ENCODE results near the gene STARD10. TPM values are rescaled to one million over a fixed set of nuclear protein-coding genes. Genes with fewer than 3 reads are reported as not detected.
A peak's percentile ranks its signal among the peaks of the same experiment; 100 is the strongest.
"Not testable (repeated sequence)": the region's sequence is repeated elsewhere in the genome, so short reads cannot be mapped to it uniquely, and the experiment has no call there.

STARD10 gene
- total RNA-seq, 1 donor from 2014 or later: 41.8 TPM

DNA sequence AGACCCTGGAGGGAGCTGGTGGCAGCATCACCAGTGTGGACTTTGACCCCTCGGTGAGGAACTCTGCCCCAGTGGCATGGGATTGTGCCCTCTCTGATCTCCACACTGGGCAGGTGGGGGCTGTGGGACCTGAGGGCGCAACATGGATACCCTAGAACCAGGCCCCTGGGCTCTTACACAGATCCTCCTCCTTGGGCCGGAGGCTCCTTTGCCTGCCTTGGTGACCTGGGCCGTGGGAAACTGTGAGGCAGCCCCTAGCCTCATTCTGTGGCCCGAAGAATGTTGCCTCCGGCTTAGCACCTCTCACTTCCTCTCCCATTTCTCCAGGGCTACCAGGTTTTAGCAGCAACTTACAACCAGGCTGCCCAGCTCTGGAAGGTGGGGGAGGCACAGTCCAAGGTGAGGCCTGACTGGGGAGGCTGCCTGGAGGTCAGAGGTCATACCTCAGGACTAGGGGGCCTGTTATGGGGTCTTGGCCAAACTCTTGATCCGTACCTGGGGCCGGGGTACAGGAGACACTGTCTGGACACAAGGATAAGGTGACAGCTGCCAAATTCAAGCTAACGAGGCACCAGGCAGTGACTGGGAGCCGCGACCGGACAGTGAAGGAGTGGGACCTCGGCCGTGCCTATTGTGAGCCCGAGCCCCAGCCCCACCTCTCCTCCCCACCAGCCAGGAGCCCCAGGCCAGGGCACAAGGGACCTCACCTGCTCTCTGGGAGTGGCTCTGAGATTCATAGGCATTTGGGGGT lies 32.5 kb upstream of the STARD10 start:
- no peak for DNase-seq (ENCODE audit: low read depth)

DNA sequence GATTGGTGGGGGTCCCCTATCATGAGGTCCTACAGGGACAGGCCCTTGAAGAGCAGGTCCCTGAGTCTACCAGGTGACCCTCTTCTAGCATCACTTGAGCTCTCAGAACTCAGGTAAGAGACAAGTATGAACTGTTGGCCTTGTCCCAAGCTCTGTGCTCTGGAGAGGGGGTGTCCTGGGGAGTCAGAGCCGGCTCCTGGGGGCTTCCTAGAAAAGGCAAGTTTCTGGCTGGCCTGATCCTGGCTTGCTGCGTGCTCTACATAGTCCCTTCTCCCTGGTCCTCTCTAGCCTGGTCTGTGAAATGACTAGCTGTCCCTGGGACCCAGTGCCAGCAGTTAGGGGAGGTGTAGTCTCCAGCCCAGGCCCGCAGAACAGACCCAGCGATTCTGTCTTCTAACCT lies 31.8 kb upstream of the STARD10 start:
- DNase-seq (ENCODE audit: low read depth): no peak

- DNase-seq (ENCODE audit: low read depth): no peak
Observed at GRCh38 chr11:72824811-72825505, 31.1 kb upstream of the STARD10 start.

DNA sequence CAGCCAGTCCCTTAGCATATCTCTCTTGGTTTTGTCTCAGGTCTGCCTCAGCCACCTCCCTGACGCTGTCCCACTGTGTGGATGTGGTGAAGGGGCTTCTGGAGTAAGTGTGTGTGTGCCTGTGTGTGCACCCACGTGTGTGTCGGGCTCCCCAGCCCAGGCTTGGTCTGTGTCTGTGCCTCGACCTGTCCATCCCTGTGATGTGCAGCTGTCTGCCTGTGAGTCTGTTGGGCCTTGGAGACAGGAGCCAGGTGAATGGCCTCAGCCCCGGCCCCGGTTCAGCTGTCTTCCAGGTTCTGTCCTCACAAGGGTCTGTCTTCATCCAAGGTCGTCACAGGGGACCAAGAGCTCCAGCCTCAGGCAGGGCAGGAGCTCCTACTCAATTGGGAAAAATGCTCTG lies 30.2 kb upstream of the STARD10 start:
- no peak for DNase-seq (ENCODE audit: low read depth)

GRCh38 chr11:72823105-72823804 lies 29.4 kb upstream of the STARD10 start:
- DNase-seq (ENCODE audit: low read depth): no peak

- DNase-seq (ENCODE audit: low read depth): peak; percentile 53
Observed at GRCh38 chr11:72821920-72822799, 28.3 kb upstream of the STARD10 start.

DNA sequence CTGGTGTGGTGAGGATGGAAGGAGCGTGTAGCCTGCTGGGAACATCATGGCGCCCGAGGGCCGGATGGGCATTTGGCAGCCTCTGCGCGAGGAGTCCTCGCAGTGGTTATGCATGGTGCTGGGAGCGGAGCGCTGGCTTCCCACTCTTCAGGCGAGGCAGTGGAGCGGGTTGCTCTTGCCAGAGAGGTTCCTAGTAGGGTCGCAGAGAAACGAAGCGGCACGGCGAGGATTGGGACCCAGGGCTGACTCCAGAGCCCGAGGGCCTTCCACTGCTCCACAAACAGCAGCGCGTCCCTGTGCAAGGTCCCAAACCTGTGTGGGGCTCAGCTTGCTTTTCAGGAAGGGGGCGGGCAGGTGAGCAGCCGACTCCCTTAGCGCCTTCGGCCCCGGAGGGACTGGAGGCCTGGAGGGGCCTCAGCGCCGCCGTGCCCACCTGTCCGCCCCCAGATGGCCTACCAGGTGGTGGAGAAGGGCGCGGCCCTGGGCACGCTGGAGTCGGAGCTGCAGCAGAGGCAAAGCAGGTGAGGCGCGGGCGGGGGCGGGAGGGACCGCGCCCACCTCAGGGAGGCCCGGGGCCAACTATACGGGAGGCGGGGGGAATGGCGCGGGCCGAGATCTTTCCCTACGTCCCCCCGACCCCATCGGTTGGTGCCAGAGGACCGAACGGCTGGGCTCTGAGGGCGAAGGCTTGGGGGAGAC lies 27.5 kb upstream of the STARD10 start:
- DNase-seq (ENCODE audit: low read depth): no peak

GRCh38 chr11:72820439-72821139 lies 26.7 kb upstream of the STARD10 start:
- DNase-seq (ENCODE audit: low read depth): no peak

DNA sequence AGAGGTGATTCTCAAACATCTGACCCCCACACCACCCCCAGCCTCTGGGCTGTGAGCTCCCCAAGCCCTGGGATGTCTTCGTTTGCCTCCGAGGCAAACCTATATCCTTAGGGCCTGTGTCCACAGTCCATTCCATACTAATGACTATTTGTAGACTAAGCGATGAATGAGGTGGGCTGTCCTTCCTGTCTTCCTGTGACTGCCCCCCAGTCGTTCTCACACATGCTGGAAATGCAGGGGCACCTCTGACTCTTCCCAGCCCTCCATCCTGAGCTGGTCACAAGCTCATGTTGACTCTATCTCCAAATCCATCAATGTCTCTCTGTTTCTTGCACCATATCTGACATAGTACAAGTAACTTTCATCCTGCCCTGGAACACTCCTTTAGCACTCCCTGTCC lies 25.1 kb upstream of the STARD10 start:
- no peak for DNase-seq (ENCODE audit: low read depth)

- DNase-seq (ENCODE audit: low read depth): no peak
Observed at GRCh38 chr11:72817966-72818365, 24.1 kb upstream of the STARD10 start.

DNA sequence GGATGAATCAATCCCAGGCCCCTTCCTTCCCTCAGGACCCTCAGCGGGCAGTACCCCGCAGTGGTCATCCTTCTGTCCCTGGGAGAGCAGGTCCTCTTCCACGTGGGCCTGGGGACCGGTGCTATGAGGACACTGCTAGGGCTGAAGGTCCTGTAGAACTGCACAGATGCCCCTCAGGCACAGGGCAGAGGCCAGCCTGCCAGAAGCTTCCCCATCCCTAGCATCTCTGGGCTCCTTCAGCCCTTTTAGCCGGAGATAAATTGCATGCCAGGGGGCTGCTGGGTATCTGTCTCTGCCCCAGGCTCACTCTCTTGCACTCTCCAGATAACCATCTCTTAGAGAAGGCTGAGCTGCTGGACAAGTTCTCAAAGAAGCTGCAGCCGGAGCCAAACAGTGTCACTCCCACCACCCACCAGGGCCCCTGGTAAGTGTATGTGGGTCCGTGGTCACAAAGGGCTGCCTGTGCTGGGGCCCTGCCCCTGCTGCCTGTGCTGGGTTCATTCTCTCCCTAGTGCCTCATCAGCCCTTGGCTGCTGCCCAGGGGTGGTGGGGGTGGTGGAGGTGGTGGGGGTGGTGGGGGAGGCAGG lies 22.6 kb upstream of the STARD10 start:
- no peak for DNase-seq (ENCODE audit: low read depth)

DNA sequence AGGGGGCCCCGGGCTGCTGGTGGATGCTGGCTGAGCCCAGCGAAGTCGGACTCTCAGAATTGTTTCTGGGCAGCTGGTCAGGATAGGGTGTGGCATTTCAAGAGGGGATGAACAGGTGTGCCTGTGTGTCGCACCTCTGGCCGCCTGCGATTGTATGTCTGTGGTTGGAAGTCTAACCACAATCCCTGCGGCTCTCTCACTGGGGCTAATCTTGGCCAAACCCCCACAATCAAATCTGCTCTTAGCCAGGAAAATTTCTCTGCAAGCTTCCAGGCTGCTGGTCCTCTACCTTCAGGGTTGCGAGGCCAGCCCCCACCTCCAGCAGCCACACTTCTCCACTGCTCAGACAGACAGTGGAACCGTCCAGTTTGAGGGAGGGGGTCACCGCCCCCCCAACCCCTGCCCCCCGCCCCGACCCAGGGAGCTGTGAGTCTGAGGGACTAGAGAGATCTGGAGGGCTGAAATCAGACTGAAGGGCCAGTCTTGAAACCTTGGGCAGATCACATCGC lies 21.3 kb upstream of the STARD10 start:
- no peak for DNase-seq (ENCODE audit: low read depth)

DNA sequence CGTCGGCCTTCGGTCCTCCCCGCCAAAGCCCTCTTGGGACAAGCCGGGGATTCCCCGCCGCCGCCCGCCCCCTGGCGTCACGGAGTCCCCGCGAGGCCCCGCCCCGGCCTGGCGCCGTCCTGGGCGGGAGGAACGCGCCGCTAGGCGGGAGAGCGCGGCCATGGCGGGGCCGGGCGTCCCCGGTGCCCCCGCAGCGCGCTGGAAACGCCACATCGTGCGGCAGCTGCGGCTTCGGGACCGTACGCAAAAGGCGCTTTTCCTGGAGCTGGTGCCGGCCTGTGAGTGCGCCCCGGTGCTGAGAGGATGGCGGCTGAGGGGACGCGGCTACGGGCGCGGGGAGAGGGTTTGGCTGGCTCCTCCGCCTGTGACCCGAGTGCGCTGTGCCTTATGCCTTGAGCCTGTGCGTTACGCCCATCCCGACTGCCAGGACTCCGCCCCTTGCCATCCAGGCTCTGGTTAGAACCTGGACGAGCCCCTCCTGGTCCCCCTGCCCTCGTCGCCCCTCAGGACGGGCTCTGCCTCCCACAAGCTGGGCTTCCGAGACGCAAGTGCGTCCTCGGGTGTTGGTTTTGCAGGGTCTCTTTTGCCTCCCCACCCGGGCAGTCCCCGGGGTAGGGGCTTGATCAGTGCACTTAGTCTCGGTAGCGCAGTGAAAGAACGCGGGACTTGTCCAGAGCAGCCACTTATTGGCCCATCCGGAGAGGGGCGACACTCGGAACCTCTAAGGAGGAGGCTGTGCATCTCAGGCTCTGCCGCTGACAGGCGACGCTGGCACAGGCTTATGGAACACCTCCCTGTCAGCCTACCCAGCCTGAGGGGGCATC lies 20.7 kb upstream of the STARD10 start, which contains the start of gene ATG16L2:
Gene ATG16L2, plus strand, starts transcription at position 126 of the 824 bp plus-strand sequence. Its CDS starts 35 bp downstream, at position 161.
- peak; percentile 48 for DNase-seq (ENCODE audit: low read depth)

GRCh38 chr11:72813740-72814285 lies 20.0 kb upstream of the STARD10 start:
- DNase-seq (ENCODE audit: low read depth): peak; percentile 33

DNA sequence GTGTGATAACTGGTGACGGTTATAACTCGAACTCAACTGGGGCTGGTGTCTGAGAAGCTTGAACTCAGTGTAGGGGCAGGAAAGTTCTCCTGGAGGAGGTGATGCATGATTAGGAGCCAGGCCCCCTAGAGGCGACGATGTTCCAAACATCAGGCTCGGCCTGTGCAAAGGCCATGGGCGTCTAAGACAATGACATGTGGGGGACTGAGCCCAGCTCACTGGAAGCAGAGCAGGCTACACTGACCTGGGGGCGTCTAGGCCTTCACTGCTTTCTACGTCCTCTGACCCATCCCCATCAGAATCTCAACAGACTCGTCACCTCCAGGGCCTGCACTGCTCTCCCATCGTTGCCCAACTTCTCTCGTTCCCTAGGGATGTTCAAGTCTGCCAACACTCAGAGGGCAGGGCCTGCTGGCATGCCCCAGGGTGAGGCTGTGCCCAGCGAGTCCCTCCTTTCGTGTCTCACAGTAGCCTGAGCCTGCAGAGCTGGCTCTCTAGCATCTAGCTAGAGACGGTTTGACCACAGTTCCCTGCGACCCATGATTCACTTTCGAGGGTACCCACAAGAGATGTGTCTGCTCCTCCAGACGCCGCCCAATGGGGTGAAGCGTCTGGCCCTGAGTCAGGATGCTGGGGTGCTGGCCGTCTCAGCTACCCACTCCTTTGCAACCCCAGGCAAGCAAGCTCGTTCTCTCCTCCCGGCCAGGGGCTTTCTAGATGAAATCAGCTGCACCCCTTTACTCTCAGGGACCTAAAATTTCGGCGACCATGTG lies 19.3 kb upstream of the STARD10 start:
- peak; percentile 47 for DNase-seq (ENCODE audit: low read depth)

DNA sequence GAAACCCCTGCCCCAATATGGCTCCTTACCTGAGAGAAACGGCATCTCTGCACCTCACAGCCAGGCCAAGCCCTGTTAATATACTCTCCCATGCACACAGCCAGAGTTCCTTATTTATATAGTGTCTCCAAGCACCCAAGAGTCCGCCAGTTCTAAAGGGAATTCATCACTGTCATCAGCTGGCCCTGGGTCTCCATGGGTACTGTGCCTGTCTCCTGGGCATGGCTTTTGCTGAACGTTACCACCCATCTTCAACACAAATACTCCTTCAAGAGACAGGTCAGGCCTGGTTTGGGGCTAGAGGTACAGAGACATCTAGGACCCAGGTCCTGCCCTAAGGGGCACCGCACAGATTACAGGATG lies 18.7 kb upstream of the STARD10 start:
- DNase-seq (ENCODE audit: low read depth): no peak

GRCh38 chr11:72811686-72812085 lies 17.8 kb upstream of the STARD10 start:
- not testable (repeated sequence) for DNase-seq (ENCODE audit: low read depth)

DNA sequence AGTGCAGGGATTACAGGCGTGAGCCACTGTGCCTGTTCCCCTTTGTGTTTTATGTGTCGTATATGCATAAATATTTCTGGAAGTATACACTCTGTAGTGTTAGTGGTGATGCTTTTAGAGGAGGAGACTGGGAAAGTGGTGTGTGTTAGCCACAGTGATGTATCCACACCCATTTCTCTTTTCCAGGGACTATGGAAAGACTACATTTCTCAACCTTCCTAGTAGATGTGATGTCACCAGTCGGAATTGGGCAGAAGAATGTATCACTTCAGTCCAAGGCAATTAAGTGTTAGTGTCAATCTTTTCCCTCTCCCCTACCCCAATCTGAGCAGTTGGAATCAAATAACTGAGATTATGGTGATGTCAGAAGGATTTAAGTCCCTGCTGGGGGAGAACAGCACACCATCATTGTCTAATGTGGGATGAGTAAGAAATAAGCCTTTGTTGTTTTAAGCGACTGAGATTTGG lies 14.5 kb upstream of the STARD10 start:
- no peak for DNase-seq (ENCODE audit: low read depth)
